GM12878 (cell line): ENCODE measurements around the gene OAS1.

Source experiments
- CEBPB ChIP-seq, 2 experiments: fragments of 150-350 bp in 1 of 2; IDR thresholded peaks; 2 replicates each; pipeline ENCODE4 v1.6.1; 2012 to 2014; ENCODE audit warnings: low read depth in 2 of 2, low read length in 2 of 2, borderline replicate concordance in 1 of 2, inconsistent platforms in 1 of 2
- CTCF ChIP-seq, 3 experiments: IDR thresholded peaks in 2 of 3; conservative IDR thresholded peaks in 1 of 3; 2 replicates each; pipeline ENCODE4 v1.5.1; 2011; ENCODE audit warnings: low read depth in 3 of 3, low read length in 3 of 3, mild to moderate bottlenecking in 3 of 3, control low read depth in 2 of 3, moderate library complexity in 2 of 3, inconsistent platforms in 1 of 3, mixed read lengths in 1 of 3; ENCODE audit not compliant: control insufficient read depth in 2 of 3, insufficient read depth in 1 of 3; ENCODE audit errors: extremely low read depth in 1 of 3
- FOXM1 ChIP-seq: IDR thresholded peaks from 2 replicates; pipeline ENCODE4 v1.6.1; 2012; ENCODE audit warnings: low read depth, mild to moderate bottlenecking, inconsistent platforms, low read length, moderate library complexity
- JUNB ChIP-seq: IDR thresholded peaks from 2 replicates; pipeline ENCODE4 v1.6.1; 2016; ENCODE audit warnings: antibody characterized with exemption, mild to moderate bottlenecking
- JUND ChIP-seq: IDR thresholded peaks from 2 replicates; pipeline ENCODE4 v1.6.1; 2012; ENCODE audit warnings: low read depth, mild to moderate bottlenecking, low read length, improper control_type of control experiment, moderate library complexity
- MAX ChIP-seq: IDR thresholded peaks from 2 replicates; pipeline ENCODE4 v1.6.1; 2012; ENCODE audit warnings: low read depth, low read length, improper control_type of control experiment
- PAX8 ChIP-seq: fragments of 450-650 bp; IDR thresholded peaks from 2 replicates; pipeline ENCODE4 v1.6.1; 2017; ENCODE audit warnings: mild to moderate bottlenecking, moderate library complexity
- RCOR1 ChIP-seq: conservative IDR thresholded peaks from 2 replicates; pipeline ENCODE4 v1.6.1; 2012; ENCODE audit warnings: low read depth, low read length, improper control_type of control experiment
- RELA ChIP-seq: fragments of 450-650 bp; IDR thresholded peaks from 2 replicates; pipeline ENCODE4 v1.8.0; 2014; ENCODE audit warnings: borderline replicate concordance; ENCODE audit not compliant: partially characterized antibody
- ZNF207 ChIP-seq: fragments of 450-650 bp; IDR thresholded peaks from 2 replicates; pipeline ENCODE4 v1.6.1; 2014; ENCODE audit warnings: antibody characterized with exemption, mild to moderate bottlenecking, borderline replicate concordance
- ZZZ3 ChIP-seq: IDR thresholded peaks from 2 replicates; pipeline ENCODE4 v1.6.1; 2011; ENCODE audit warnings: low read depth; ENCODE audit not compliant: control insufficient read depth, insufficient read length

GRCh38 chr12:112898380-112898779, 8.4 kb upstream of the OAS1 start:
- TF ChIP-seq RCOR1 (no peak), ZNF207 (no peak), JUNB (no peak), RELA (no peak), CTCF (IDR thresholded peaks at IDR 0.05 in 2 of 3, conservative IDR thresholded peaks at IDR 0.05 in 1 of 3; ENCODE audit: control insufficient read depth in 2 of 3, extremely low read depth in 1 of 3, insufficient read depth in 1 of 3, low read depth in 3 of 3, low read length in 3 of 3) (no peak), MAX (no peak), FOXM1 (no peak), PAX8 (no peak), CEBPB (IDR thresholded peaks at IDR 0.05; ENCODE audit: borderline replicate concordance in 1 of 2, low read depth in 2 of 2, low read length in 2 of 2) (no peak), JUND (no peak), ZZZ3 (no peak)
